Suprapubic skin (tissue), 4 donors: ENCODE data around the gene TMEM203. TPM values are rescaled to one million over a fixed set of nuclear protein-coding genes. Genes with fewer than 3 reads are reported as not detected.
A peak's percentile ranks its signal among the peaks of the same experiment; 100 is the strongest.

Experiments
- DNase-seq, 2 donors: peaks; one replicate each; pipeline ENCODE4 v3.0.0-alpha.2; 2019; ENCODE audit warnings: low spot score in 2 of 2
- H3K27ac ChIP-seq: fragments of 200-600 bp; sonication (generic); one replicate; pipeline ENCODE4 v1.5.1; 2019
- H3K27me3 ChIP-seq: fragments of 200-600 bp; sonication (generic); one replicate; pipeline ENCODE4 v1.5.1; 2019
- H3K36me3 ChIP-seq: fragments of 200-600 bp; sonication (generic); one replicate; pipeline ENCODE4 v1.5.1; 2019
- H3K4me1 ChIP-seq: fragments of 200-600 bp; sonication (generic); one replicate; pipeline ENCODE4 v1.5.1; 2019
- H3K4me3 ChIP-seq: fragments of 200-600 bp; sonication (generic); one replicate; pipeline ENCODE4 v1.5.1; 2019; ENCODE audit warnings: mild to moderate bottlenecking
- H3K9me3 ChIP-seq: fragments of 200-600 bp; sonication (generic); one replicate; pipeline ENCODE4 v1.5.1; 2019
- EP300 ChIP-seq: sonication (generic); formaldehyde crosslinking; IDR thresholded peaks from one replicate; pipeline ENCODE4 v1.6.1; 2017; ENCODE audit warnings: antibody characterized with exemption
- POLR2A ChIP-seq, 2 donors: fragments of 450-650 bp; IDR thresholded peaks; one replicate each; pipeline ENCODE4 v1.6.1; 2017; ENCODE audit warnings: antibody characterized with exemption in 2 of 2, mild to moderate bottlenecking in 2 of 2, moderate library complexity in 2 of 2
- POLR2AphosphoS5 ChIP-seq, 3 donors: sonication (generic); formaldehyde crosslinking; IDR thresholded peaks; one replicate each; pipeline ENCODE4 v1.6.1; 2017; ENCODE audit warnings: antibody characterized with exemption in 3 of 3
- WGBS: methylation state at CpG from one replicate; pipeline ENCODE4 v1.1.5; 2018; 5-methylcytosine and 5-hydroxymethylcytosine counted together
- total RNA-seq, 4 donors: library from RNA; depleted of rRNA; stranded (reverse); fragments of >200 nt; gene quantifications; one replicate each; pipeline ENCODE4 v1.1.0, GENCODE V29; 2016
- TF ChIP-seq, protein P1 (sequence below), 2 donors: fragments of 200-600 bp in 1 of 2; fragments of 450-650 bp in 1 of 2; sonication (generic) in 1 of 2; IDR thresholded peaks; one replicate each; pipeline ENCODE4 v1.5.1; 2016 to 2019; ENCODE audit warnings: antibody characterized with exemption in 2 of 2, mild to moderate bottlenecking in 1 of 2, moderate library complexity in 1 of 2

The TMEM203 gene
- total RNA-seq, 4 donors from 2014 or later = 25.0 to 52.4 (median 40.8) TPM

- TF ChIP-seq POLR2AphosphoS5 (IDR thresholded peaks at IDR 0.05) = no peak
- no peak for TF ChIP-seq EP300
- TF ChIP-seq, protein P1, sequence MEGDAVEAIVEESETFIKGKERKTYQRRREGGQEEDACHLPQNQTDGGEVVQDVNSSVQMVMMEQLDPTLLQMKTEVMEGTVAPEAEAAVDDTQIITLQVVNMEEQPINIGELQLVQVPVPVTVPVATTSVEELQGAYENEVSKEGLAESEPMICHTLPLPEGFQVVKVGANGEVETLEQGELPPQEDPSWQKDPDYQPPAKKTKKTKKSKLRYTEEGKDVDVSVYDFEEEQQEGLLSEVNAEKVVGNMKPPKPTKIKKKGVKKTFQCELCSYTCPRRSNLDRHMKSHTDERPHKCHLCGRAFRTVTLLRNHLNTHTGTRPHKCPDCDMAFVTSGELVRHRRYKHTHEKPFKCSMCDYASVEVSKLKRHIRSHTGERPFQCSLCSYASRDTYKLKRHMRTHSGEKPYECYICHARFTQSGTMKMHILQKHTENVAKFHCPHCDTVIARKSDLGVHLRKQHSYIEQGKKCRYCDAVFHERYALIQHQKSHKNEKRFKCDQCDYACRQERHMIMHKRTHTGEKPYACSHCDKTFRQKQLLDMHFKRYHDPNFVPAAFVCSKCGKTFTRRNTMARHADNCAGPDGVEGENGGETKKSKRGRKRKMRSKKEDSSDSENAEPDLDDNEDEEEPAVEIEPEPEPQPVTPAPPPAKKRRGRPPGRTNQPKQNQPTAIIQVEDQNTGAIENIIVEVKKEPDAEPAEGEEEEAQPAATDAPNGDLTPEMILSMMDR (IDR thresholded peaks at IDR 0.05) = no peak
- TF ChIP-seq POLR2A (IDR thresholded peaks at IDR 0.05) = no peak
- 44% methylated on average over 17 of the region's 21 CpGs for WGBS
- peaks cover 53% of the 10 kb centered on the region for H3K4me1 ChIP-seq
- peaks cover 10% of the 10 kb centered on the region for H3K36me3 ChIP-seq
- no peak overlapping the region for H3K4me3 ChIP-seq
- H3K9me3 ChIP-seq = no peaks in the 10 kb centered on the region
- peak overlapping the region; percentile 79 for H3K27ac ChIP-seq
- peaks cover 49% of the 10 kb centered on the region for H3K27me3 ChIP-seq
- DNase-seq = no peak
Observed at GRCh38 chr9:137172901-137173795, 32.3 kb downstream of the TMEM203 start.

DNA sequence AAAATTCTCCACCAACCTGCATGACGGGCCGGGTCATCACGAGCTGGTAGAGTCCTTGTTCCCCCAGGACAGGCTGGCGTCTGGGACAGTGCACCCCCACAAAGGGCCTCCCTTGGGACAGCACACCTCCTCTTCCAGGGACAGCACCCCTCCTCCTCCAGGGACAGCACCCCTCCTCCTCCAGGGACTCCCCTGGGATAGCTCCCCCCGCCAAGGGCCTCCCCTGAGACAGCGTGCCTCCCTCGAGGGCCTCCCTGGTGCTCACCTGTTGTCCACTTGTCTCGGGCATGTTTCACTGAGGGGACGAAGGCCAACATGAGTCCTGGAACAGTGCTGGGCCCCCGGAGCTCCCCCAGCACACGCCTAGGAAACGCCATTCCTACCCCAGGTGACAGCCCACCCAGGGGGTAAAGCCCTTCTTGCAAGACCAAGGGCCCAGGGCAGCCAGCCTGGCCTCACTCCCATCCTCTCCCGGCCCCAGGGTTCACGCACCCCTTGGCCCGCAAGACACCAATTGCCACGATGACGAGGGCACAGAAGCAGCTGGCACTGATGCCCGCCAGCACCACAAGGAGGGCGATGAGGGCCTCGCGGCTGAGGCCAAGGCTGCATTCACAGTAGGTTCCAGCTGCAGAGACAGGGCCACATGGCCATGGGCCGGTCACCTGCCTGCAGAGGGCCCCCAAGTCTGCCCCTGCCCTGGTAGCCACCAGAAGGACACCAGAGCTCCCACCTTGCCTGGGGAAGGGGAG lies 34.1 kb downstream of the TMEM203 start:
- TF ChIP-seq POLR2AphosphoS5 (IDR thresholded peaks at IDR 0.05) = no peak
- TF ChIP-seq POLR2A (IDR thresholded peaks at IDR 0.05) = no peak
- TF ChIP-seq, protein P1 (IDR thresholded peaks at IDR 0.05) = no peak
- no peak for TF ChIP-seq EP300
- H3K4me3 ChIP-seq = no peak overlapping the region
- peak overlapping the region; percentile 79 for H3K27ac ChIP-seq
- no peaks in the 10 kb centered on the region for H3K9me3 ChIP-seq
- no peaks in the 10 kb centered on the region for H3K36me3 ChIP-seq
- DNase-seq = no peak
- peaks cover 68% of the 10 kb centered on the region for H3K27me3 ChIP-seq
- WGBS = 74% methylated on average over 4 of the region's 22 CpGs
- H3K4me1 ChIP-seq = peaks cover 61% of the 10 kb centered on the region

GRCh38 chr9:137170486-137171148 lies 34.8 kb downstream of the TMEM203 start:
- Histone ChIP-seq H3K27me3 (peaks cover 75% of the 10 kb centered on the region), H3K9me3 (no peaks in the 10 kb centered on the region), H3K36me3 (no peaks in the 10 kb centered on the region), H3K4me1 (peaks cover 61% of the 10 kb centered on the region), H3K4me3 (no peak overlapping the region), H3K27ac (peak overlapping the region; percentile 79)
- WGBS = 56% methylated on average over 8 of the region's 14 CpGs
- no peak for DNase-seq
- TF ChIP-seq POLR2AphosphoS5 (IDR thresholded peaks at IDR 0.05) (no peak), POLR2A (IDR thresholded peaks at IDR 0.05) (no peak), EP300 (no peak)
- TF ChIP-seq, protein P1 (IDR thresholded peaks at IDR 0.05) = no peak

GRCh38 chr9:137169896-137170358 lies 35.5 kb downstream of the TMEM203 start, which contains the start of gene LRRC26:
TSS of gene LRRC26 (minus strand) at chr9:137170051. CDS start at chr9:137169943, 108 bp downstream.
- Histone ChIP-seq H3K4me3 (peak within 1 kb of the TSS; percentile 50), H3K36me3 (no peaks in the 10 kb centered on the region), H3K27me3 (peaks cover 82% of the 10 kb centered on the region), H3K9me3 (no peaks in the 10 kb centered on the region), H3K27ac (peak within 1 kb of the TSS; percentile 79), H3K4me1 (peaks cover 56% of the 10 kb centered on the region)
- WGBS = 4% methylated on average over 12 of the region's 41 CpGs
- TF ChIP-seq, protein P1 (IDR thresholded peaks at IDR 0.05) = no peak
- TF ChIP-seq EP300 = no peak
- TF ChIP-seq POLR2A (IDR thresholded peaks at IDR 0.05) = no peak
- no peak for TF ChIP-seq POLR2AphosphoS5 (IDR thresholded peaks at IDR 0.05)
- DNase-seq = no peak
